Astrocyte (in vitro differentiated cells and primary cell): ENCODE results near the gene FTO. TPM values are rescaled to one million over a fixed set of nuclear protein-coding genes. Genes with fewer than 3 reads are reported as not detected.
A peak's percentile ranks its signal among the peaks of the same experiment; 100 is the strongest.

ENCODE experiments used
- DNase-seq: peaks from one replicate; pipeline ENCODE4 v3.0.0-alpha.2; 2010; ENCODE audit warnings: low read depth
- FAIRE-seq: peaks from 2 replicates; lab custom pipeline; 2011; peaks lifted over from hg19 to GRCh38; lab: Jason Lieb, UNC
- H2AFZ ChIP-seq: 2 replicates; pipeline ENCODE4 v1.6.0; 2012; ENCODE audit warnings: low read depth, low read length, inconsistent platforms
- H3K27ac ChIP-seq: 2 replicates; pipeline ENCODE4 v1.5.1; 2011; ENCODE audit warnings: low read depth, low read length, inconsistent platforms
- H3K27me3 ChIP-seq: 2 replicates; pipeline ENCODE4 v1.6.0; 2011; ENCODE audit warnings: low read length, inconsistent platforms; ENCODE audit not compliant: insufficient read depth
- H3K36me3 ChIP-seq: 2 replicates; pipeline ENCODE4 v1.5.1; 2011; ENCODE audit warnings: low read length, inconsistent platforms; ENCODE audit not compliant: insufficient read depth
- H3K4me1 ChIP-seq: 2 replicates; pipeline ENCODE4 v1.5.1; 2011; ENCODE audit warnings: low read length, inconsistent platforms; ENCODE audit not compliant: insufficient read depth
- H3K4me2 ChIP-seq: 2 replicates; pipeline ENCODE4 v1.6.0; 2012; ENCODE audit warnings: low read length, inconsistent platforms
- H3K4me3 ChIP-seq: 2 replicates; pipeline ENCODE4 v1.5.1; 2011; ENCODE audit warnings: low read depth, mild to moderate bottlenecking, low read length, inconsistent platforms; ENCODE audit not compliant: insufficient read depth
- H3K79me2 ChIP-seq: 2 replicates; pipeline ENCODE4 v1.6.0; 2012; ENCODE audit warnings: mild to moderate bottlenecking, low read length, inconsistent platforms; ENCODE audit not compliant: insufficient read depth
- H3K9ac ChIP-seq: 2 replicates; pipeline ENCODE4 v1.6.0; 2012; ENCODE audit warnings: mild to moderate bottlenecking, low read length, inconsistent platforms
- H3K9me3 ChIP-seq: 2 replicates; pipeline ENCODE4 v1.5.1; 2012; ENCODE audit warnings: low read depth, mild to moderate bottlenecking, low read length, inconsistent platforms; ENCODE audit not compliant: insufficient read depth
- H4K20me1 ChIP-seq: 2 replicates; pipeline ENCODE4 v1.6.0; 2012; ENCODE audit warnings: low read length, inconsistent platforms; ENCODE audit not compliant: insufficient read depth
- H3K27ac Mint-ChIP-seq: one replicate; pipeline ENCODE4 v1.8.0; 2021; ENCODE audit warnings: mild to moderate bottlenecking, mixed read lengths; ENCODE audit not compliant: unreplicated experiment
- H3K27me3 Mint-ChIP-seq: one replicate; pipeline ENCODE4 v1.8.0; 2021; ENCODE audit warnings: low read depth, mixed read lengths; ENCODE audit not compliant: unreplicated experiment
- H3K36me3 Mint-ChIP-seq: one replicate; pipeline ENCODE4 v1.8.0; 2021; ENCODE audit warnings: low read depth, mixed read lengths; ENCODE audit not compliant: unreplicated experiment
- H3K4me1 Mint-ChIP-seq: one replicate; pipeline ENCODE4 v1.8.0; 2021; ENCODE audit warnings: low read depth, mixed read lengths; ENCODE audit not compliant: unreplicated experiment
- H3K4me3 Mint-ChIP-seq: one replicate; pipeline ENCODE4 v1.8.0; 2021; ENCODE audit warnings: mild to moderate bottlenecking, moderate library complexity, mixed read lengths; ENCODE audit not compliant: unreplicated experiment
- H3K9me3 Mint-ChIP-seq: one replicate; pipeline ENCODE4 v1.8.0; 2021; ENCODE audit warnings: mild to moderate bottlenecking, mixed read lengths; ENCODE audit not compliant: unreplicated experiment
- EZH2 ChIP-seq: IDR thresholded peaks from 2 replicates; pipeline ENCODE4 v1.6.1; 2012; ENCODE audit warnings: mild to moderate bottlenecking, low read length, inconsistent platforms; ENCODE audit not compliant: insufficient read depth
- total RNA-seq: library from RNA; stranded (reverse); gene quantifications from 2 replicates; pipeline ENCODE4 v1.2.1, GENCODE V29; 2021
- TF ChIP-seq, protein P1 (sequence below): IDR thresholded peaks from 2 replicates; pipeline ENCODE4 v1.5.1; 2011; ENCODE audit warnings: low read depth, mild to moderate bottlenecking, inconsistent platforms, low read length, moderate library complexity; ENCODE audit not compliant: insufficient read depth

Gene FTO
- total RNA-seq, 1 donor from 2014 or later = 73.1 TPM

- no peak overlapping the region for H2AFZ ChIP-seq
- H3K36me3 ChIP-seq = no peaks in the 10 kb centered on the region
- peak overlapping the region; percentile 10 for H3K4me2 ChIP-seq
- H3K9ac ChIP-seq = no peak overlapping the region
- H3K4me1 ChIP-seq = peaks cover 7% of the 10 kb centered on the region
- H3K27me3 Mint-ChIP-seq = no peaks in the 10 kb centered on the region
- no peak overlapping the region for H3K27ac Mint-ChIP-seq
- H3K36me3 Mint-ChIP-seq = peaks cover 2% of the 10 kb centered on the region
- H3K9me3 Mint-ChIP-seq = no peaks in the 10 kb centered on the region
- H3K4me1 Mint-ChIP-seq = peaks cover 24% of the 10 kb centered on the region
- no peak for DNase-seq
- H3K4me3 Mint-ChIP-seq = no peak overlapping the region
- peaks cover 76% of the 10 kb centered on the region for H4K20me1 ChIP-seq
- no peak overlapping the region for H3K27ac ChIP-seq
- H3K79me2 ChIP-seq = peaks cover 49% of the 10 kb centered on the region
- H3K9me3 ChIP-seq = no peaks in the 10 kb centered on the region
- TF ChIP-seq EZH2 = no peak
- TF ChIP-seq, protein P1, sequence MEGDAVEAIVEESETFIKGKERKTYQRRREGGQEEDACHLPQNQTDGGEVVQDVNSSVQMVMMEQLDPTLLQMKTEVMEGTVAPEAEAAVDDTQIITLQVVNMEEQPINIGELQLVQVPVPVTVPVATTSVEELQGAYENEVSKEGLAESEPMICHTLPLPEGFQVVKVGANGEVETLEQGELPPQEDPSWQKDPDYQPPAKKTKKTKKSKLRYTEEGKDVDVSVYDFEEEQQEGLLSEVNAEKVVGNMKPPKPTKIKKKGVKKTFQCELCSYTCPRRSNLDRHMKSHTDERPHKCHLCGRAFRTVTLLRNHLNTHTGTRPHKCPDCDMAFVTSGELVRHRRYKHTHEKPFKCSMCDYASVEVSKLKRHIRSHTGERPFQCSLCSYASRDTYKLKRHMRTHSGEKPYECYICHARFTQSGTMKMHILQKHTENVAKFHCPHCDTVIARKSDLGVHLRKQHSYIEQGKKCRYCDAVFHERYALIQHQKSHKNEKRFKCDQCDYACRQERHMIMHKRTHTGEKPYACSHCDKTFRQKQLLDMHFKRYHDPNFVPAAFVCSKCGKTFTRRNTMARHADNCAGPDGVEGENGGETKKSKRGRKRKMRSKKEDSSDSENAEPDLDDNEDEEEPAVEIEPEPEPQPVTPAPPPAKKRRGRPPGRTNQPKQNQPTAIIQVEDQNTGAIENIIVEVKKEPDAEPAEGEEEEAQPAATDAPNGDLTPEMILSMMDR = no peak
- H3K4me3 ChIP-seq = no peak overlapping the region
- no peak for FAIRE-seq
- H3K27me3 ChIP-seq = no peaks in the 10 kb centered on the region
These were observed 52.5 kb downstream of the FTO start for GRCh38 chr16:53756275-53756996.

DNA sequence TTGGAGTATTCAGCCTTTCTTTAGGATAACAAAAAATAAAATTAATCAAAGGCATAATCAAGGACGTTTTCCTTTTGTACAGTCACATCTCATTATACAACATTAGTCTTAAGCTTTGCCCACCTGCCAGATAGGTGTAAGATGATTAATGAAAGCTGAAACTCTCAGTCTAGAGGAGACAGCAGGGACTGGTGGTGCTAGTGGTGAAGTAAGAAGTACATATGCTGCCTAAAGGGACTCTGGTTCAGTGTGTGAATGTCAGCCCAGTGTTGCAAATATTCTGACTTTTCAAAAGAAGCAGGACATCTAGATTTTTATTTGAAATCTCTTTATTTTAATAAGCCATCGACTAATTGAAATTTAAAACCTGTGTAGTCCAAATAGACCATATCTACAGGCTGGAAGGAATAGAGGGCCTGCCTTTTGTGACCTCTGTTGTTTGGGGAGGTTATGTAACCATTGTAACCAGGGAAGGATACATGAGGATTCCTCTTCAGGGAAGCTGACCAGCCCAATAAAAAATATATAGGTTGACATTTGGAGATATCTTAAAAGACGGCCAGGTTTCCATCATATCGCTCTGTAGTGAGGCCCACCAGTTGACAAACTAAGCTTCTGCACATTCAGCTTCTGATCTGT lies 54.1 kb downstream of the FTO start:
- Mint-ChIP-seq H3K36me3 (peaks cover 2% of the 10 kb centered on the region), H3K27ac (no peak overlapping the region), H3K4me1 (peaks cover 29% of the 10 kb centered on the region), H3K27me3 (no peaks in the 10 kb centered on the region), H3K9me3 (no peaks in the 10 kb centered on the region), H3K4me3 (no peak overlapping the region)
- H3K4me1 ChIP-seq = peaks cover 7% of the 10 kb centered on the region
- TF ChIP-seq, protein P1 = no peak
- H2AFZ ChIP-seq = no peak overlapping the region
- H3K4me2 ChIP-seq = no peak overlapping the region
- H3K27me3 ChIP-seq = no peaks in the 10 kb centered on the region
- FAIRE-seq = no peak
- H3K9me3 ChIP-seq = no peaks in the 10 kb centered on the region
- H3K4me3 ChIP-seq = no peak overlapping the region
- peaks cover 84% of the 10 kb centered on the region for H4K20me1 ChIP-seq
- no peak for DNase-seq
- H3K36me3 ChIP-seq = no peaks in the 10 kb centered on the region
- H3K27ac ChIP-seq = no peak overlapping the region
- H3K79me2 ChIP-seq = peaks cover 46% of the 10 kb centered on the region
- no peak overlapping the region for H3K9ac ChIP-seq
